Measurements from ENCODE around the gene ZFP90. TPM values are rescaled to one million over a fixed set of nuclear protein-coding genes. Genes with fewer than 3 reads are reported as not detected.

The ZFP90 gene

GRCh38 chr16:68612996-68613395, 73.9 kb downstream of the ZFP90 start:
- Histone ChIP-seq H3K4me1 (ENCODE audit: control insufficient read depth in 2 of 2, insufficient read depth in 1 of 2, low read depth in 1 of 2, low read length in 2 of 2) (no peaks in the 10 kb centered on the region), H2BK5ac (ENCODE audit: low read length) (no peak overlapping the region), H3K9me3 (replicated peaks in 1 of 2; ENCODE audit: control insufficient read depth in 2 of 2, insufficient read depth in 1 of 2, low read depth in 1 of 2, low read length in 2 of 2) (peaks cover 4 to 9% of the 10 kb centered on the region in 2 donors), H3K79me1 (ENCODE audit: low read depth, low read length) (no peaks in the 10 kb centered on the region), H3K4ac (ENCODE audit: low read length) (no peak overlapping the region), H3K4me3 (ENCODE audit: low read length in 2 of 2) (no peak overlapping the region), H2BK15ac (ENCODE audit: low read length) (no peak overlapping the region), H3K27ac (replicated peaks; ENCODE audit: low read length) (no peak overlapping the region), H3K9ac (ENCODE audit: low read depth, low read length, poor library complexity) (no peak overlapping the region), H2BK120ac (ENCODE audit: low read depth, low read length) (no peak overlapping the region), H3K18ac (ENCODE audit: low read length) (no peak overlapping the region), H3K23ac (ENCODE audit: low read depth, low read length, poor library complexity) (no peak overlapping the region), H3K4me2 (ENCODE audit: insufficient read depth, low read length, poor library complexity, severe bottlenecking) (no peak overlapping the region), H2BK12ac (ENCODE audit: low read length) (no peak overlapping the region), H2AK5ac (ENCODE audit: low read depth, low read length) (no peak overlapping the region), H3K14ac (ENCODE audit: low read length) (no peak overlapping the region), H3K36me3 (replicated peaks in 1 of 2; ENCODE audit: control insufficient read depth in 2 of 2, insufficient read depth in 2 of 2, low read length in 2 of 2) (no peaks in the 10 kb centered on the region), H2AFZ (ENCODE audit: low read length) (no peak overlapping the region), H4K8ac (ENCODE audit: low read depth, low read length) (no peak overlapping the region), H4K91ac (ENCODE audit: low read depth, low read length, poor library complexity) (no peak overlapping the region), H3K27me3 (ENCODE audit: control insufficient read depth in 3 of 3, insufficient read depth in 3 of 3, low read depth in 1 of 3, low read length in 3 of 3) (no peaks in the 10 kb centered on the region)
- WGBS, 2 donors (ENCODE audit: extremely low coverage in 2 of 2, insufficient read length in 2 of 2, insufficient replicate concordance in 1 of 2) = no CpG with 5 or more reads among the region's 3 CpGs
- DNase-seq (ENCODE audit: low spot score) = no peak

GRCh38 chr16:68617734-68618133, 78.6 kb downstream of the ZFP90 start:
- Histone ChIP-seq H3K23ac (ENCODE audit: low read depth, low read length, poor library complexity) (no peak overlapping the region), H3K4ac (ENCODE audit: low read length) (no peak overlapping the region), H3K18ac (ENCODE audit: low read length) (no peak overlapping the region), H3K27ac (replicated peaks; ENCODE audit: low read length) (no peak overlapping the region), H2AFZ (ENCODE audit: low read length) (no peak overlapping the region), H3K79me1 (ENCODE audit: low read depth, low read length) (no peaks in the 10 kb centered on the region), H3K4me2 (ENCODE audit: insufficient read depth, low read length, poor library complexity, severe bottlenecking) (no peak overlapping the region), H4K8ac (ENCODE audit: low read depth, low read length) (no peak overlapping the region), H3K9ac (ENCODE audit: low read depth, low read length, poor library complexity) (no peak overlapping the region), H2AK5ac (ENCODE audit: low read depth, low read length) (no peak overlapping the region), H2BK5ac (ENCODE audit: low read length) (no peak overlapping the region), H3K4me3 (ENCODE audit: low read length in 2 of 2) (no peak overlapping the region), H3K14ac (ENCODE audit: low read length) (no peak overlapping the region), H3K4me1 (ENCODE audit: control insufficient read depth in 2 of 2, insufficient read depth in 1 of 2, low read depth in 1 of 2, low read length in 2 of 2) (no peaks in the 10 kb centered on the region), H3K36me3 (replicated peaks in 1 of 2; ENCODE audit: control insufficient read depth in 2 of 2, insufficient read depth in 2 of 2, low read length in 2 of 2) (no peaks in the 10 kb centered on the region), H4K91ac (ENCODE audit: low read depth, low read length, poor library complexity) (no peak overlapping the region), H3K9me3 (replicated peaks in 1 of 2; ENCODE audit: control insufficient read depth in 2 of 2, insufficient read depth in 1 of 2, low read depth in 1 of 2, low read length in 2 of 2) (peaks cover 4 to 9% of the 10 kb centered on the region in 2 donors), H2BK120ac (ENCODE audit: low read depth, low read length) (no peak overlapping the region), H2BK15ac (ENCODE audit: low read length) (no peak overlapping the region), H2BK12ac (ENCODE audit: low read length) (no peak overlapping the region), H3K27me3 (ENCODE audit: control insufficient read depth in 3 of 3, insufficient read depth in 3 of 3, low read depth in 1 of 3, low read length in 3 of 3) (no peaks in the 10 kb centered on the region)
- WGBS, 2 donors (ENCODE audit: extremely low coverage in 2 of 2, insufficient read length in 2 of 2, insufficient replicate concordance in 1 of 2) = no CpG with 5 or more reads among the region's 7 CpGs
- no peak for DNase-seq (ENCODE audit: low spot score)

Small RNAs within 50 kb of the gene (small RNA-seq; reads per million reads assigned to genes)
- not detected for gene RNU4-36P (ENCODE audit: insufficient read depth)

Data from neuronal stem cell (in vitro differentiated cells).